GM21526 (cell line): Measurements from ENCODE around the gene RC3H1.
"Not testable (repeated sequence)": the region's sequence is repeated elsewhere in the genome, so short reads cannot be mapped to it uniquely, and the experiment has no call there.

ENCODE experiments used
- ATAC-seq: cut with Tn5 transposase; IDR thresholded peaks from one replicate; pipeline ENCODE4 v1.9.1; 2021; ENCODE audit warnings: moderate library complexity; ENCODE audit not compliant: unreplicated experiment, low FRiP score

Gene RC3H1

GRCh38 chr1:173965896-173966295 is 56.3 kb downstream of the RC3H1 start:
- ATAC-seq = not testable (repeated sequence)

GRCh38 chr1:173963477-173963876 is 58.7 kb downstream of the RC3H1 start:
- no peak for ATAC-seq

- ATAC-seq = no peak
Observed at GRCh38 chr1:173960625-173961024, 61.5 kb downstream of the RC3H1 start.

- ATAC-seq = no peak
Observed at GRCh38 chr1:173954179-173954578, 68.0 kb downstream of the RC3H1 start.

- no peak for ATAC-seq
Observed at GRCh38 chr1:173948594-173948993, 73.6 kb downstream of the RC3H1 start.

- no peak for ATAC-seq
Observed at GRCh38 chr1:173946380-173946921, 75.7 kb downstream of the RC3H1 start.

- ATAC-seq = no peak
Observed at GRCh38 chr1:173937062-173937461, 85.1 kb downstream of the RC3H1 start.

GRCh38 chr1:173934440-173934839 is 87.7 kb downstream of the RC3H1 start:
- ATAC-seq = no peak

- ATAC-seq = not testable (repeated sequence)
Observed at GRCh38 chr1:173930541-173930940, 91.6 kb downstream of the RC3H1 start.

GRCh38 chr1:173925306-173926242 is 96.6 kb downstream of the RC3H1 start:
- ATAC-seq = no peak

- ATAC-seq = no peak
Observed at GRCh38 chr1:173920861-173921260, 101.3 kb downstream of the RC3H1 start.

- ATAC-seq = no peak
Observed at GRCh38 chr1:173917635-173918493, 104.3 kb downstream of the RC3H1 start.

GRCh38 chr1:173917149-173917548 is 105.0 kb downstream of the RC3H1 start, which contains the start of gene SERPINC1:
SERPINC1 (minus strand) TSS chr1:173917327; CDS start chr1:173917259, 68 bp downstream.
- no peak for ATAC-seq

GRCh38 chr1:173916667-173917066 is 105.5 kb downstream of the RC3H1 start:
- ATAC-seq = no peak

- no peak for ATAC-seq
Observed at GRCh38 chr1:173915596-173915995, 106.6 kb downstream of the RC3H1 start.

- no peak for ATAC-seq
Observed at GRCh38 chr1:173914366-173914871, 107.7 kb downstream of the RC3H1 start.

- ATAC-seq = no peak
Observed at GRCh38 chr1:173913111-173913510, 109.0 kb downstream of the RC3H1 start.

GRCh38 chr1:173903827-173904531 is 118.2 kb downstream of the RC3H1 start:
- no peak for ATAC-seq

GRCh38 chr1:173900992-173901391 is 121.2 kb downstream of the RC3H1 start:
- no peak for ATAC-seq

- ATAC-seq = no peak
Observed at GRCh38 chr1:173900427-173900826, 121.7 kb downstream of the RC3H1 start.
